ENCODE data around the gene ZBTB7C.

DNA sequence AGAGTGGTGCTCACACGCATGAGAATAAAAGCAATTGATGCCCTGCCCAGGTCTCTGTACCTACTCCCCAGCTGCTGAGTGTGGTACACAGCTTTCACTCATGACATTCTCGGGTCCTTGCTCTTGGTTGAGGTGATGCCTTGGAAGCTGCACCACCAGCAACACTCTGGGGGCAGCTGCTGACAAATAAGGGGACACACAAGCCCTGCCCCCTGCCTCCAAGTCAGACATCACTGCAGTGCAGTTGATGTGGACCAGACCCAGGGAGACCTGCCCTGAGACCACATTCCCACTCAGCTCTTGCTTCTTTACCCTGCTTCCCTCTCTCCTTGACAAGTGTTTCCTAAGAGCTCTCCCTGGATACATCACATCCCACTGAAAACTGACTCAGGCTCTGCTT, 225.6 kb downstream of the ZBTB7C start:
- TF ChIP-seq SUZ12 (IDR thresholded peaks at IDR 0.05; ENCODE audit: extremely low read depth, insufficient read depth, insufficient read length) (no peak), ZNF274 (IDR thresholded peaks at IDR 0.05; ENCODE audit: low read depth, low read length) (no peak)

All from NT2/D1 (cell line).